PC-9 (cell line): ENCODE results near the gene CNP. TPM values are rescaled to one million over a fixed set of nuclear protein-coding genes. Genes with fewer than 3 reads are reported as not detected.
"Not testable (repeated sequence)": the region's sequence is repeated elsewhere in the genome, so short reads cannot be mapped to it uniquely, and the experiment has no call there.

Source experiments
- BruUV-seq: library from RNA; stranded (reverse); fragments of 400-500 nt; replicated peaks from 2 replicates; lab custom pipeline; 2021; lab: Mats Ljungman, UMichigan
- CTCF ChIA-PET: fragments of 300-600 bp; sonication (Branson Sonifier 250); formaldehyde crosslinking; loops from one replicate; lab custom pipeline; 2022; ENCODE audit warnings: antibody characterized with exemption; lab: Charles Lee
- POLR2A ChIA-PET: fragments of 300-600 bp; sonication (Branson Sonifier 250); formaldehyde crosslinking; loops from one replicate; lab custom pipeline; 2022; ENCODE audit warnings: antibody characterized with exemption; ENCODE audit not compliant: unreplicated experiment; lab: Charles Lee
- DNase-seq, 2 experiments: peaks; one replicate each; pipeline versions ENCODE4 v3.0.0 to v3.0.0-alpha.2; 2015 to 2022; ENCODE audit warnings: mixed read lengths in 1 of 2
- H2AFZ ChIP-seq: fragments of 200-600 bp; sonication (generic); 2 replicates; pipeline ENCODE4 v1.8.1; 2017; ENCODE audit warnings: antibody characterized with exemption
- H3F3A ChIP-seq: fragments of 200-600 bp; sonication (generic); 2 replicates; pipeline ENCODE4 v1.8.1; 2017; ENCODE audit warnings: antibody characterized with exemption, mild to moderate bottlenecking, low read depth; ENCODE audit not compliant: insufficient read depth
- H3K27ac ChIP-seq: fragments of 200-600 bp; sonication (generic); 2 replicates; pipeline ENCODE4 v1.6.1; 2016; ENCODE audit warnings: mixed run types
- H3K27me3 ChIP-seq: fragments of 200-600 bp; sonication (generic); 2 replicates; pipeline ENCODE4 v1.6.1; 2016; ENCODE audit warnings: low read depth, mixed run types; ENCODE audit not compliant: insufficient read depth
- H3K36me3 ChIP-seq: fragments of 200-600 bp; sonication (generic); 2 replicates; pipeline ENCODE4 v1.6.1; 2016; ENCODE audit warnings: low read depth, mixed run types
- H3K4me1 ChIP-seq: fragments of 200-600 bp; sonication (generic); replicated peaks from 2 replicates; pipeline ENCODE4 v1.6.1; 2016; ENCODE audit warnings: mixed run types; ENCODE audit not compliant: insufficient read depth
- H3K4me2 ChIP-seq: fragments of 200-600 bp; sonication (generic); 2 replicates; pipeline ENCODE4 v1.6.1; 2017; ENCODE audit warnings: mixed run types
- H3K4me3 ChIP-seq: fragments of 200-600 bp; sonication (generic); 2 replicates; pipeline ENCODE4 v1.6.1; 2016; ENCODE audit warnings: mixed run types
- H3K79me2 ChIP-seq: fragments of 200-600 bp; sonication (generic); 2 replicates; pipeline ENCODE4 v1.6.1; 2017; ENCODE audit warnings: low read depth, mixed run types
- H3K9me2 ChIP-seq: fragments of 200-600 bp; sonication (generic); 2 replicates; pipeline ENCODE4 v1.8.1; 2017; ENCODE audit warnings: mild to moderate bottlenecking; ENCODE audit not compliant: insufficient read depth
- H3K9me3 ChIP-seq: fragments of 200-600 bp; sonication (generic); 2 replicates; pipeline ENCODE4 v1.8.1; 2016; ENCODE audit warnings: low read depth; ENCODE audit not compliant: insufficient read depth
- H4K20me1 ChIP-seq: fragments of 200-600 bp; sonication (generic); 2 replicates; pipeline ENCODE4 v1.8.1; 2017; ENCODE audit not compliant: insufficient read depth
- CTCF ChIP-seq: fragments of 200-600 bp; sonication (generic); conservative IDR thresholded peaks from 2 replicates; pipeline ENCODE4 v1.6.1; 2017; ENCODE audit warnings: mixed run types, antibody characterized with exemption, mild to moderate bottlenecking, moderate library complexity
- EZH2 ChIP-seq: fragments of 200-600 bp; sonication (generic); IDR thresholded peaks from 2 replicates; pipeline ENCODE4 v1.8.0; 2017; ENCODE audit warnings: antibody characterized with exemption, low read depth
- intact Hi-C: fragments of 100-400 bp; cut with micrococcal nuclease; formaldehyde crosslinking; loops from one replicate; pipeline ENCODE4 v1.10.0; 2022; ENCODE audit not compliant: unreplicated experiment
- total RNA-seq: library from RNA; stranded (reverse); gene quantifications from 2 replicates; pipeline ENCODE4 v1.2.3, GENCODE V29; 2021

The CNP gene
- total RNA-seq, 1 experiment from 2014 or later = 64.7 TPM

- intact Hi-C loops = no loop called here
- TF ChIP-seq EZH2 = no peak
- no peak for TF ChIP-seq CTCF
- POLR2A ChIA-PET = interaction anchor here (0.6 kb wide), 1 partner anchor 11 kb away, joined by 5 read pairs; no protein-coding TSS in a partner anchor
- no peak for DNase-seq
- Histone ChIP-seq H3K4me1 (peaks cover 27% of the 10 kb centered on the region), H3K27ac (no peak overlapping the region), H3F3A (peaks cover 9% of the 10 kb centered on the region; the same call in 1 of the 2 replicates), H3K9me2 (no peaks in the 10 kb centered on the region), H3K9me3 (no peaks in the 10 kb centered on the region), H3K36me3 (no peaks in the 10 kb centered on the region), H4K20me1 (no peaks in the 10 kb centered on the region), H3K27me3 (no peaks in the 10 kb centered on the region), H2AFZ (peak overlapping the region; percentile 88; the same call in 1 of the 2 replicates), H3K4me3 (no peak overlapping the region), H3K79me2 (no peaks in the 10 kb centered on the region), H3K4me2 (peak overlapping the region; percentile 87)
- no TSS peak for BruUV-seq
- CTCF ChIA-PET = no interaction called here
These were observed 37.8 kb upstream of the CNP start for GRCh38 chr17:41928693-41929251.

DNA sequence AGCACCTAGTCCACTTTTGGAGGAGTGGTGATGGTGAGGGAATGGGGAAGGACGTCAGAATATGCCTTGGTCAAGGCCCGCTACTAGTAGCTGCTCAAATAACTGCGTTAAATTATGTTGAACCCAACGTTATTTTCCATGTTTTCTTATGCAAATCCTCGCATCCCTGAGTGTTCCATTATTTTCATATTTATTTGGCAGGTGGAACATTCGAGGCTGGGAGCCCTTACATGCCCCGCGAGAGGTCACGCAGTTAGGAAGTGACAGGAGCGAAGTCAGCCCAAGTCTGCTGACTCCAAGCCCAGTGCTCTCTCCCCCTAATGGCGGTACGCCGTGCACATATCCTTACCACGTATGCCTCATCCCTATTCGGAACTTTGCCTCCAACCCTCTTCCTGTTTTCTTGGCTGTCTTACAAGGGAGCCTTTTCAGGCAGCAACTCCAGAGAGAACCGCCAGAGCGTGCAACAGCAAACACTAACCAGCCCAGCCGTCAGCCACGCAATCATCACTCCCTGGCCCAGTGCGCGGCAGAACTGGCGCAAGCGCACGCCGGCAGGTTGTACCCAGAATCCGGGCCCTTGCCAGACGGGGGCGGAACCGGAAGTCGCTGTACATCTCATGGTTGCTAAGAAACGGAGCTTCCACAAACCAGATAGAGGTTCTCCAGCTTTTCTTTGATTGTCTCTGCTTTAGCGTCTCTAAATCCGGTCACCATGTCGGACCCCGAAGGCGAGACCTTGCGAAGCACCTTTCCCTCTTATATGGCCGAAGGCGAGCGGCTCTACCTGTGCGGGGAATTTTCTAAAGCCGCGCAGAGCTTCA is 36.4 kb upstream of the CNP start, which contains the start of gene ODAD4:
TSS of gene ODAD4 (plus strand) at position 609 of the 824 bp plus-strand sequence. CDS start at position 716, 107 bp downstream.
- ChIA-PET CTCF (interaction anchor here (0.5 to 1.1 kb wide), 5 partner anchors 11 to 191 kb away, joined by 4 to 7 read pairs (median 6); partner anchors contain the start of genes ACLY and KAT2A), POLR2A (interaction anchor here (0.6 to 1.1 kb wide), 5 partner anchors 11 to 689 kb away, joined by 4 to 19 read pairs (median 5); partner anchors contain the start of gene ACLY)
- no peaks in the 10 kb centered on the region for H3K27me3 ChIP-seq
- H3K4me3 ChIP-seq = peak within 1 kb of the TSS; percentile 63
- intact Hi-C loops = no loop called here
- H3K79me2 ChIP-seq = no peaks in the 10 kb centered on the region
- TSS peak; percentile 95 for BruUV-seq
- H3K4me1 ChIP-seq = peaks cover 27% of the 10 kb centered on the region
- no peaks in the 10 kb centered on the region for H3K36me3 ChIP-seq
- peak within 1 kb of the TSS; percentile 87 for H3K4me2 ChIP-seq
- peak within 1 kb of the TSS; percentile 88 for H2AFZ ChIP-seq
- H3F3A ChIP-seq = peaks cover 9% of the 10 kb centered on the region; the same call in 1 of the 2 replicates
- no peaks in the 10 kb centered on the region for H3K9me2 ChIP-seq
- TF ChIP-seq EZH2 = no peak
- no peak; the same call in 1 of the 2 replicates for TF ChIP-seq CTCF
- DNase-seq = peak; percentile 90 to 93
- H4K20me1 ChIP-seq = no peaks in the 10 kb centered on the region
- peak within 1 kb of the TSS; percentile 44 for H3K27ac ChIP-seq
- no peaks in the 10 kb centered on the region for H3K9me3 ChIP-seq

GRCh38 chr17:41930833-41931156 is 35.8 kb upstream of the CNP start:
- peak overlapping the region; percentile 87 for H3K4me2 ChIP-seq
- H3K36me3 ChIP-seq, H3K27ac ChIP-seq, H3K9me2 ChIP-seq, H3F3A ChIP-seq, H4K20me1 ChIP-seq, intact Hi-C loops, H3K27me3 ChIP-seq, H3K9me3 ChIP-seq, H3K79me2 ChIP-seq, DNase-seq, BruUV-seq: not testable (repeated sequence)
- CTCF ChIA-PET = interaction anchor here (0.5 to 1.1 kb wide), 3 partner anchors 12 to 170 kb away, joined by 4 to 7 read pairs (median 7); partner anchors contain the start of gene ACLY
- peaks cover 27% of the 10 kb centered on the region for H3K4me1 ChIP-seq
- H2AFZ ChIP-seq = peak overlapping the region; percentile 88
- POLR2A ChIA-PET = interaction anchor here (0.6 to 1.1 kb wide), 5 partner anchors 12 to 688 kb away, joined by 4 to 19 read pairs (median 5); partner anchors contain the start of gene ACLY
- peak overlapping the region; percentile 63; the same call in 1 of the 2 replicates for H3K4me3 ChIP-seq

GRCh38 chr17:41931715-41932114 is 34.9 kb upstream of the CNP start:
- BruUV-seq, POLR2A ChIA-PET: not testable (repeated sequence)
- CTCF ChIA-PET = interaction anchor here (0.7 kb wide), 1 partner anchor 45 kb away, joined by 3 read pairs; no protein-coding TSS in a partner anchor

More at GRCh38 chr17:41931715-41932114, 34.9 kb upstream of the CNP start:
- H3K79me2 ChIP-seq, H3K36me3 ChIP-seq, H3K27me3 ChIP-seq, H2AFZ ChIP-seq, H3K4me3 ChIP-seq, H3K9me2 ChIP-seq, H3K27ac ChIP-seq, DNase-seq, H3F3A ChIP-seq, H3K4me2 ChIP-seq, H4K20me1 ChIP-seq, H3K9me3 ChIP-seq, intact Hi-C loops: not testable (repeated sequence)
- H3K4me1 ChIP-seq = peaks cover 27% of the 10 kb centered on the region
